Stimulated activated CD8-positive, alpha-beta memory T cell treated with anti-CD3 and anti-CD28 coated beads, Interleukin-4, amount 100 ng/mL, for 4 hours (primary cell): ENCODE data around the gene IQCH.
A peak's percentile ranks its signal among the peaks of the same experiment; 100 is the strongest.
"Not testable (repeated sequence)": the region's sequence is repeated elsewhere in the genome, so short reads cannot be mapped to it uniquely, and the experiment has no call there.

Experiments used
- DNase-seq, 2 donors: peaks; one replicate each; pipeline ENCODE4 v3.0.0-alpha.2; 2020; ENCODE audit warnings: low read depth in 2 of 2, low spot score in 1 of 2

The IQCH gene

DNA sequence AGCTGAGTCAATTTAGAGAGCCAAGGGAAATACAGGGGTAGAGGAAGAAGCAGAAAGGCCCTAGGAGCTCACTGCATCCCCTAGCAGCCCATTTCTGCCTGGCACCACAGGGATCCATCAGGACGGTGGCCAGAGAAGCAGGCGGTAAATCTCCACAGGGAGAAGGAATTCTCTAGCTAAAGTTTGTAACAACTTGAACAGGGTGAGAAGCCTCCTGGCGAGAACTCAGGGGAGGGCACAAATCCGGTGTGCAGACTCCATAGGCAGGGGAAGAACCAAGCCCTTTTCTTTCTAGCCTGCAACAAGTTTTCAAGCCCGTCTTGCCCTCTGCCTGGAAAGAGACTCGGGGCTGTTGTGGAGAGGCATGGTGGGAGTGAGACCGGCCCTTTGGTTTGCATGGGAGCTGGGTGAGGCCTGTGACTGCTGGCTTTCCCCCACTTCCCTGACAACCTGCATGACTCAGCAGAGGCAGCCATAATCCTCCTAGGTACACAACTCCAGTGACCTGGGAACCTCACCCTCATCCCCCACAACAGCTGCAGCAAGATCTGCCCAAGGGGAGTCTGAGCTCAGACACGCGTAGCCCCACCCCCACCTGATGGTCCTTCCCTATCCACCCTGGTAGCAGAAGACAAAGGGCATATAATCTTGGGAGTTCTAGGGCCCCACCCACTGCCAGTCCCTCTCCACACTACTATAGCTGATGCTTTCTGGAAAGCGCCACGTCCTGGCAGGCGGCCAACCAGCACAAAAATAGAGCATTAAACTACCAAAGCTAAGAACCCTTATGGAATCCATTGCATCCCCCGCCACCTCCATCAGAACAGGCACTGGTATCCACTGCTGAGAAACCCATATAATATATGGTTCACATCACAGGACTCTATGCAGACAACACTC, 182.0 kb downstream of the IQCH start:
- not testable (repeated sequence) for DNase-seq

DNA sequence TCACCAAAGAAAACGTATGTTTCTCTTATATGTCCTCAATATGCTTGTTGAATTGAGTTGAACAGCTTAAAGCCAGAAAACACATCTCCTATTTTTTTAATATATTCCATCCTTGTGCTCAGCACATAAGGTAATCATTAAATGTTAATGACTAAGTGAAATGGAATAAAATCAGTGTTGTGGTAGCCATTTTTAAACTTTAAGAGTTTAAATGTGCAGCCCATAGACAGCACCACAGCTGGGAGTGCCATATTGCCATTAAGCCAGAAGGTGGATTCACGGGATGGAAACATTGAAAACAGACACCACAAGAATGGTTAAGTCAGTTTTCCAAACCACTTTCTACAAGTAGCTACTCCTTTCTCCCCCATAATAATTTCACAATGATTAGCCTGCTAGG, 189.5 kb downstream of the IQCH start:
- no peak for DNase-seq

DNA sequence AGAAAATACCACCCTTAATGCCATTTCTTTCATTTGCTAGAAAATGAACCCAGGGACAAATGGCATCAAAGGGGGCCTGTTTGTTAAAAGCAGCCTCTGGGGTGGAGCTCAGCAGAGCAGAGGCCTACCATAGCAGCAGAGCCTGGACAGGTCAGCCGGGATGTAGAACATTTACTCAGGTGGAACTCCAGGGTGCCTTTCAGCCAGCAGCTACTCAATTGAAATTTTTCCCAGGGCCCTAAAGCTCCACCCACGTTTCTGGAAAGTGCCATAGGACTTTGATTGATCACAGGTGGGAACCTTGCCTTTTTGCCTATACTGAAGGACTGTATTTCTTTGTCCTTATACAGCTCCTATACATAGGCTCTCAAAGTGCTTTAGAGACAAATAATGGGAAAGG, 191.9 kb downstream of the IQCH start:
- DNase-seq = no peak

DNA sequence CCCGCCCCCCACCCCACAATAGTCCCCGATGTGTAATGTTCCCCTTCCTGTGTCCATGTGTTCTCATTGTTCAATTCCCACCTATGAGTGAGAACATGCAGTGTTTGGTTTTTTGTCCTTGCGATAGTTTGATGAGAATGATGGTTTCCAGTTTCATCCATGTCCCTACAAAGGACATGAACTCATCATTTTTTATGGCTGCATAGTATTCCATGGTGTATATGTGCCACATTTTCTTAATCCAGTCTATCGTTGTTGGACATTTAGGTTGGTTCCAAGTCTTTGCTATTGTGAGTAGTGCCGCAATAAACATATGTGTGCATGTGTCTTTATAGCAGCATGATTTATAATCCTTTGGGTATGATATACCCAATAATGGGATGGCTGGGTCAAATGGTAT, 193.8 kb downstream of the IQCH start:
- DNase-seq = not testable (repeated sequence)

DNA sequence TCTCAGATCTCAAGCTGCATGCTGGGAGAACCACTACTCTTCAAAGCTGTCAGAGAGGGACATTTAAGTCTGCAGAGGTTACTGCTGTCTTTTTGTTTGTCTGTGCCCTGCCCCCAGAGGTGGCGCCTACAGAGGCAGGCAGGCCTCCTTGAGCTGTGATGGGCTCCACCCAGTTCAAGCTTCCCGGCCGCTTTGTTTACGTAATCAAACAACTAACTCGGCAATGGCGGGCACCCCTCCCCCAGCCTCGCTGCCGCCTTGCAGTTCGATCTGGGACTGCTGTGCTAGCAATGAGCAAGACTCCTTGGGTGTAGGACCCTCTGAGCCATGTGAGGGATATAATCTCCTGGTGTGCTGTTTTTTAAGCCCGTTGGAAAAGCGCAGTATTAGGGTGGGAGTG, 199.1 kb downstream of the IQCH start:
- not testable (repeated sequence) for DNase-seq

DNA sequence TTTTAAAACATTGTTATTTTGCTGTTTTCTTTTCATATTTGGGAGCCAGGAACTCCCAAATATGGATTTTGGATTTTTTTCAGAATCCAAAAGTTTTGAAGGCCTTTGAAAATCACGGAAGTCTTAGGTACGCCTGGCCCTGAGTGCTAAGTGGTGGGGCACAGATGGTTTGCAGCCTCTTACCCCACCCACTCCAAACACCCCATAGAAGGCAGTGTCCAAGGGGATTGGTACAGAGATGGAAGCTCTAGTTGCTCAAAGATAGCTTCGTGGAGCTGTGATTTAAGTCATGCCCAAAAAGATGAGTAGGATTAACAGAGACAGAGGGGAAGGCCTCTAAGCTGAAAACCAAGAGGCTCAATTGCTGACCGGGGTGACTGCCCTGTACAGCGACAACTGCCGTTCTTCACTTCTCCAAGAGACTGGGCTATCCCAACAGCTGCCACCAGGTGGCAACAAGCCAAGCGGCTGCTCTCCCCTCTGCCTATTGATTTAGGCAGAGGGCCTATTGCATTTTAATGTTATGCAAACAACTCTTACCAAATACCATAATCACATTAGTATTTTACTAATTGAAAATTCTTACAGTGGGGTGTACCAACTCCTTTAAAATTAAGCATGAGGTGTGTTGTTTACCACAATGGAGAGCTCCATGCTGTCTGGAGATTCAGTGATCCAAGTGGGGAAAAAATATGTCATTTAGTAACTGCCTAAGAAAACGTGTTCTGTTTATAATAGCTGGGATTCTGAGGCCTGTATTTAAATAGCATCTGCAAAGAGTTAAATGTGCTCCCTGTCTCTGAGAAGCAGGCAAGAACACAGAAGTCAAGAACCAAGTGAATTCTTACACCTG, 202.3 kb downstream of the IQCH start:
- peak; percentile 56 to 72 for DNase-seq

DNA sequence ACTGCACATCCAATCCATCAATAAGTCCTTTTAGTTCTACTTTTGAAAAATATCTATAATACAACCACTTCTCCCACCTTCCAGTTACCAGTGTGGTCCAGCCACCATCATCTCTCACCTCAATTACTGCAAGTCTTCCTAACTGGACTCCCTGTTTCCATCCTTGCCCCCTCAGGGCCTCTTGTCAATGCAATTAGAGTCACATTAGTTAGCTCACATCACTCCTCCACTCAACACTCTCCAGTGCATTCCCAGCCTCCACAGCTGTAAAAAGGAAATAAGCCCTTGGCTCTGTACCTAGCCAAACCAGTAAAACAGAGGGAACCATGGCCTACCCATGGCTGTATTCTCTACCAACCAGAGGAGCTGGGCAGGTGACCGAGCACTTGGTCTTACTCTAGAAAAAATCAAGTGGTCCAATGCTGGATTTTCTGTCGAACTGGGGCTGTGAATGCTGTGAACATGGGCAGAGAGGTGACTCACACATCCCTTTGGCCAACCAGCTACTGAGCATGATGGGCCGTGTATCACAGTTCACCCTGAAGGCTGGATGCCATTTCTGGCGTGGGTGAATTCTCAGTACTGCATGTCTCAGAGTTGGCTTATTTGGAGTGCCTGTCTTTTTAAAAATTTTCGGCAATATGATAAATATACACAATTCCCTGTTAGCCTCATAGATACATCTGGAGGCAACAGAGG, 203.9 kb downstream of the IQCH start:
- DNase-seq = no peak

DNA sequence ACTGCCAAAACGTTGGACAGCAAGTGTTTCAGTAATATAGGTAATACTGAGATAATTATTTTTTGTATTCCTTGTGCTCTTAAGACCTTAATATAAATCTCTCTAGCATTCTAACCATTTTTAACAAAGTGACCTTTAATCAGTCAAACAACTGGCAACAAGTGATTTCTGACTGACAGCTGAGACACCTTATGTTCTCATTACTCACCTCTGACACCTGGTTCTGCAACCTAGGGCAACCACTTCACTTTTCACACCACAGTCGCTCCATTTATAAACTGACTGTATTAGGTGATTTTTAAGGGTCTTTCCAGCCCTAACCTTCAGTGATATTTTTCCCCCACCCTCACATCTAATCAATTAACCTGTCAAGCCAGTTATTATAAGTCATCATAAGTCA, 205.9 kb downstream of the IQCH start:
- no peak for DNase-seq

DNA sequence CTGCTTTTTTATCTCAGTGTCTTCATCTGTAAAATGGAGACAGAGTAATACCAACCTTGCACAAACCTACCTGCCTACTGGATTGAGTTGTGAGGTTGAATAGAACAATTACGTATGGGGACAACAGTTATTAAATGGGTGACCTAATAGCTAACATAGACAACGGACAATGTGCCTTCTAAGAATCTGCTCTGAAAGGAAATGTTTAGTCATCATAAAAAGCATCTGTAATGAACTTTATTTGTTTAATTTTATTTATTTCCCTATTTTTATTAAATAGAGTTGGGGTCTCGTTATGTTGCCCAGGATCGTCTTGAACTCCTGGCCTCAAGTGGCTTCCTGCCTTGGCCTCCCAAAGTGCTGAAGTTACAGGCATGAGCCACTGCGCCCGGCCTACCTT, 207.1 kb downstream of the IQCH start:
- DNase-seq = no peak

DNA sequence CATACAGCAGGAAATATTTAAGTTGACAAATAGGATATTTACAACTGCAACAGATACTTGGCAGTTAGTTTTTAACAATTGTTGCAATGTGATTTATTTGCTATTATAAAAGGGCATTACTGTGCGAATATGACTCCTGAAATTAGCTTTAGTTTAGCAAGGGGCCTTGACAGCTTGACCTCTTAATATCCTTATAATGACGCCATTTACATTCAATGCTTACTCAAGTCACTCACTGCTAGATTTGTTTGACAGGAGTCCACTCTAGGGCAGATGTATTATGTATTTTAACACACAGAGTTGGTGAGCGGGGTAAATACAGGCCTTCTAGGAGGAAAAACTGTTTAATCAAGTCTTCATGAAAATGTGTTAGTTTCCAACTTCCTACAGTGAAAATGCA, 208.3 kb downstream of the IQCH start:
- DNase-seq = no peak

DNA sequence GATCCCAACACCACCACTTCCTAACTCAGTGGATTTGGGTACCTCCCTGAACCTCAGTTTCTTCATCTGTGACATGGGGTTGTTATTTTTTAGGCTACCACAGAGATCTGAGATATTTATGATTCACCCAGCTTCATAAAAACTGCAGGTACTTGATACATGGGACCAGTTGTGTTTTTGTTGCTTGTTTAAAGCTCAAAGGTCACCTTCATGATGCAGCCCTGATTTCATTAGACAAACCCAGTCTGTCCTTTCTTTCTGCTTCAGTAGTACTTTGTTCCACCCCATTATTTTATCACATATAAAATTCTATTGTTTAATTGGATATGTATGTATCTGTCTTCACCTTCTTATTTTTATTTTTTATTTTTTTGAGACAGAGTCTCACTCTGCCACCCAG, 208.9 kb downstream of the IQCH start:
- DNase-seq = no peak

DNA sequence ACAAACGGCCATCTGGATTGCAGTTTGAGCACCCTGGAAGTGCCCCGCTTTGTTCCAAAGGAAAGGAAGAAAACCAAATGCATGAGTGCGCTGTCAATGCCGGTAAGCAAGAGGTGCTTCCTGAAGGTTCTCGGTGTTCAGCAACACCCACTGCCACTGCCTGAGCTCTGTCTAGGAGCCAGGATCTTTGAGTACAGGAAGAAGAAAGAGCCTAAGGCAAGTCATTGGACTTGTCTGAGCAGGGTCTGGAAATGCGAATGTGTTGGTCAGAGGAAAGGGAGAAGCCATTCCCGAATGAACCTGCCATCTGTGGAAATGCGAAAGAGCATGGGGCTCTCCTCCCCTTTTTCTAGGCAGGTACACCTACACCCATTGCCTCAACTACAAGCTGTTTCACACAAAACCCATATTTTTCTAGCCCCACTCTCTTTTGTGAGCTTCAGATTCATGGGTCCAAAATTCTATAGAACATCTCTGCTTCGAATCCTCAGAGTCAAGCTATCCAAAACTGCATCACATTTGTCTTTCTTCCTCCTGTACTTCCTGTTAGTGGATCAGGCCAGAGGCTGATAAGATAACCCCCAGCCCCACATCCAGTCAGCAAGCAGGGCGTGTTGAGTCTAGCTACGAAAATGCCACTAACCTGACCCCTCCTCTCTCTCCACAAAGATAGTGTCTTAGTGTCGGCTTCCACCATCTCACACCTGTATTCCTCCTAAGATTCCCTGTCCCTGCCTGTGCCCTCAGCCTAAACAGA, 210.8 kb downstream of the IQCH start:
- DNase-seq = no peak

DNA sequence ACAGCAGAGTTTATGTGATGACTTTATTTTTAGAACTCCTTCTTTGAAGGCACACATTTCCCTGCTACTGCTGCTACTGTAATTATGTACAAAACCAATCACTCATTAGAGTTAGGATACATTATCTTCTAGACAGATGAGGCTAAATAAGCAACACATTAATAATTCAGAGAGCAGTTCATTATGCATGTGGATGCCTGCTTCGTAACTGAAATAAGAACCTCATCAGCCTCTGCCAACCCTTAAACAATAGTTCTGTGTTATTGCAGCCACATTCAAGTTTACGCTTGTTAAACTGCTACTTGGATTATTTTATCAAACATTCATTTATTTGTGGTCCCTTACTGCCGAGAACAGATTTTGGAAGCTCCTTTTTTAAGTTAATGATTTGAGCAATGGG, 213.8 kb downstream of the IQCH start:
- DNase-seq = no peak

DNA sequence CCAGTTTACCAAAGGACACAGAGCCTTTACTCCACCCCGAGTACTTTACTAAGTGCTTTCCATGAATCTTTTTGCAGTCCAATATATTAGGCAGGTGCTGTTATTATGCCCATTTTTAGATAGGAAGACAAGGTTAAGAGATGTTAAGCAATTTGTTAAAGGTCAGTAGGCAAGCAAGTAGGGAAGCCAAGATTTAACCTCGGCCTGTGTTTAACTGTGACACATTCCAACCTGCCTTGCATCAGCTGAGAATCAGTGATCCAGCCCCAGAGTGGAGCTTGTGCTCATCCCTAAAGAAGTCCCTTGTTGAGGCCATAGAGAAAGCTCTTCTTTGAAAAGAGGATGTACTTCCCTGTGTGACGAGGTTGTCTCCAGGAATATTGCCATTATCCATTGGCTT, 215.1 kb downstream of the IQCH start:
- DNase-seq = no peak

DNA sequence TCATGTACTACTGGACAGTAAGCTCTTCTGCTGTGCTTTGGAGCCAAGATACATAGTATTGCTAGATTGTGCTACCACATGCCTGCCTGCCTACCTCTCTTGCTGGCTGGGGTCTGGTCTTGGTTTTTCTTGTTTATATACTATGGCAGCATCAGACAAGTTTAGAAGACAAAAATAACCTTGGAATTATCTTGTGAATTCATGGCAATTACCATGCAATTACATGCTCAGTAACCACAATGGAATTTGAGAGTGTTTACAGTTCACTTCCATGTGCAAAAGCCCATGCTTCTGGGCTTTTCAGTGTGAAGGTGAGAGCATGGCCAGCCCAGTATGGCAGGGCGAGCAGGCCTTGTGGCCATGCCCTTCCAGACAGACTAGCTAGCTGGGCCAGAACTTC, 218.4 kb downstream of the IQCH start:
- DNase-seq = no peak

DNA sequence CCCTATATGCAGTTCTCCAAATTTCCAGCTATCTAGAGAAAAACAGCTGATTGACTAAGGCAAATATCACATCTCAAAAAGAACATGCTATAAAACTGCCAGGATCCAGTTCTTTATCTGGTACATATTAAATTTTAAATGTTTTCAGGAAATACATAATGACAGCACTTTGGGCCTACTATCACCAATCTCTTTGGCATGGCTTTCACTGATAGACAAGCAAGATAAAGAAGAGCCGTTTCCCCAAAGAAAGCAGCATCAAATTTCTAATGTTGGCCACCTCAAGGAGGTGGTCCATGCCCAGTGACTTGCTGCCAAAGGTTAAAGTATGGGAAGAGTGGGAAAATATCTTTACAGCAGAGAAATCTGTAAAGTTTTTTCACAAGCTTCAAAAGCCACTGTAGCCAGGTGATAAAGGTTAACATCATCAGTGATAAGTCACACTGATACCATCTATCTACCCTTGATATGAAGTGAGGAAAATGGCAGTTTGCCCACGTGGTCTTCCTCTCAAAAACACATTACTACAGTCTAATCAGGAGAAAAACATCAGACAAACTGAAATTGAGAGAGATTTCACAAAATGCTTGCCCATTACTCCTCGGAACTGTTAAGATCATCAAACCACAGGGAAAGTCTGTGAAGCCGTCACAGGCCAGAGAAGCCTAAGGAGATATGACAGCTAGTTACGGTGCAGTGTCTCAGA, 220.0 kb downstream of the IQCH start:
- DNase-seq = no peak

DNA sequence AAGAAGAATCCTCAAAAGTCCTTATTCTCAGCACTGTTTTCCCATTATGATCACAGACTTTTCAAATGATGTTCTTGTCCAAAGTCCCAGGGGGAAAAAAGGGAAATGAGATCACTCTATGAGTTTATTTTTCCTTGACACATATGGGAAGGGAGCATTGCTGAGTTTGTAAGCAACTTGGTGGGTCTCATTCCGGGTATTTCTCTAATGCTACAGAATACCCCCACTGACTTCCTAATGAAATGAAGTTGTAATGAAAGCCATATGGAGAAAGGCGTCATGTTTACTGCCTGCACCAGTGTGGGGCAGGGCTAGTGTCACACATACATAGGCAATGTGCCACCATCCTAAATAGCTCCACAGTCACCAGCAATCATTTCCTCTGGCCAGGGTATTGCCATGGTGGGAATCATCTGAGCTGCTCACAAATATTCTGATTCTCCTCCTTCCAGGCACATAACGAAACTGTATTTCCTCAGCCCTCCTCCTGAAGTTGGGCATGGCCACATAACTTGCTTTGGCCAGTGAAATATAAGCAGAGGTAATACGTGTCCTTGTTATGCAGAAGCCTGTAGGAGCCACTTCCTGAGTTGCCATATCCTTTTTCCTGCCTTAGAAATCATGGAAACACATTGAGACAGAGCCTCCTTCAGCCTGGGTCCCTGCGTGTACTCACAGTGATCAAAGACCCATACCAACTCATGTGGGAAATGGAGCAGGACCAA, 225.4 kb downstream of the IQCH start:
- no peak for DNase-seq

DNA sequence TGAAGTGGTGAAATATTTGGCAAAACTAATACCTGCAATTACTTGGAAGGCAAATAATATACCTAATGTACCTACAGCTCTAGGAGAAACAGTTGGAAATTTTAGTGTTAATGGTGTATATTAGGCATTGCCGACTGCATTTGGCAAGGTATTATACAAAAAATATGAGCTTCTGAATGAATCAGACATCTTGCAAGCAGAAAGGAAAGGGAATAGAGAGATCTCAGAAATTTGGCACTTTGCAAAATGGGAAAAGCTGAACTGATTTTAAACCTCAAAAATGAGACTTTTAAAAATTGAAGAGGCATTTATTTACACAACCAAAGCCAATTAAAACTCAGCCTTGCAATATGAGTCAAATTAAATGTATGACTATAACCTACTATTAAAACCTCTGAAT, 226.2 kb downstream of the IQCH start:
- DNase-seq = no peak

DNA sequence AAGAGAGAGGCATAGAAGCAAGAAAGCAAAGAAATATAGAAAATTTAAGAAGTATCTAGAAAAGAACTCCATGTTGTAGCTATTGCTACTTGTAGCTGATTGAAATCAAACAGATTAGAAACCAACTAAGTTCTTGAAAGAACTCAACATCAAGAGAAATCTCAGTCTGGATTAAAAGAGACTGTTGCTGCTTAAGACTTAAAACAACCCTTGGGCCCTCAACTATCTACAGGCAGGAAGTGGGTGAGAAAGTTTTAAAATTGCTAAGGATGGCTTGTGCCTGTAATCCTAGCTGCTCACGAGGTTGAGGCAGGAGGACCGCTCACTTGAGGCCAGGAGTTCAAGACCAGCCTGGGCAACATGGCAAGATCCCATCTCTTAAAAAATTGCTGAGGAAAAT, 227.1 kb downstream of the IQCH start:
- DNase-seq = no peak

DNA sequence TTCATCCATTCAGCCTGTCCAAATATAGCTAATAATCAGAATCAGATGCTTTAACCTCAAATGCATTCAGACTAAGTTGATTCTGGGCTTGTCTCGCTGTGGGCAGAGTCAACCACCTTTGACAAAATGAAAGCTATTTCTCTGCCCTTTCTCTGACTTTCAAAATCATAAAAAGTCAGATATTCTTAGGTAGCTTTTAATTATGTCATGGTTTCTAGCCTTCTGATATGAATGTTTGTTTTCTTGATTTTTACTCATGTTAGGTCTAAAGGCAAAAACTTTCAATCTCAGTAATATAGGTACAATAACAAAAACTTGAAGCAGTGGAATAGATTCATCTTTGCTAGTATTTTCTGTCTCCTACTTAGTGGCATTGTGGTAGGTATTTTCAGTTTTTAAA, 241.0 kb downstream of the IQCH start:
- no peak for DNase-seq
